ENCODE results near the gene MAPRE2.

The MAPRE2 gene

GRCh38 chr18:35159782-35160181 lies 118.6 kb downstream of the MAPRE2 start:
- no peak overlapping the region for H3K27ac ChIP-seq
- TF ChIP-seq CTCF (IDR thresholded peaks at IDR 0.05) (no peak), ZFX (IDR thresholded peaks at IDR 0.05; ENCODE audit: borderline replicate concordance) (no peak)

GRCh38 chr18:35161485-35161884 lies 120.3 kb downstream of the MAPRE2 start:
- H3K27ac ChIP-seq = no peak overlapping the region
- TF ChIP-seq ZFX (IDR thresholded peaks at IDR 0.05; ENCODE audit: borderline replicate concordance) = no peak
- no peak for TF ChIP-seq CTCF (IDR thresholded peaks at IDR 0.05)

GRCh38 chr18:35161934-35162333 lies 120.7 kb downstream of the MAPRE2 start:
- no peak overlapping the region for H3K27ac ChIP-seq
- TF ChIP-seq ZFX (IDR thresholded peaks at IDR 0.05; ENCODE audit: borderline replicate concordance) (no peak), CTCF (IDR thresholded peaks at IDR 0.05) (no peak)

GRCh38 chr18:35163014-35163539 lies 121.9 kb downstream of the MAPRE2 start:
- H3K27ac ChIP-seq = no peak overlapping the region
- TF ChIP-seq ZFX (IDR thresholded peaks at IDR 0.05; ENCODE audit: borderline replicate concordance) = no peak
- no peak for TF ChIP-seq CTCF (IDR thresholded peaks at IDR 0.05)

GRCh38 chr18:35163721-35164120 lies 122.5 kb downstream of the MAPRE2 start:
- H3K27ac ChIP-seq = no peak overlapping the region
- TF ChIP-seq CTCF (IDR thresholded peaks at IDR 0.05) (no peak), ZFX (IDR thresholded peaks at IDR 0.05; ENCODE audit: borderline replicate concordance) (no peak)

- no peak for TF ChIP-seq CTCF (IDR thresholded peaks at IDR 0.05)
- TF ChIP-seq ZFX (IDR thresholded peaks at IDR 0.05; ENCODE audit: borderline replicate concordance) = no peak
- H3K27ac ChIP-seq = no peak overlapping the region
Observed at GRCh38 chr18:35164133-35164532, 122.9 kb downstream of the MAPRE2 start.

GRCh38 chr18:35167332-35167731 lies 126.1 kb downstream of the MAPRE2 start:
- no peak overlapping the region for H3K27ac ChIP-seq
- TF ChIP-seq ZFX (IDR thresholded peaks at IDR 0.05; ENCODE audit: borderline replicate concordance) (no peak), CTCF (IDR thresholded peaks at IDR 0.05) (no peak)
